ENCODE measurements around the gene GDF10. TPM values are rescaled to one million over a fixed set of nuclear protein-coding genes. Genes with fewer than 3 reads are reported as not detected.

GDF10 gene
- total RNA-seq, 1 donor: not detected

- no peak for DNase-seq (ENCODE audit: low read depth)
- no peak for TF ChIP-seq CTCF (IDR thresholded peaks at IDR 0.05; ENCODE audit: insufficient read depth, low read depth, low read length)
- no peak overlapping the region for H3K4me3 ChIP-seq (ENCODE audit: low read depth, low read length)
These were observed 17.3 kb downstream of the GDF10 start for GRCh38 chr10:47317251-47317650.

DNA sequence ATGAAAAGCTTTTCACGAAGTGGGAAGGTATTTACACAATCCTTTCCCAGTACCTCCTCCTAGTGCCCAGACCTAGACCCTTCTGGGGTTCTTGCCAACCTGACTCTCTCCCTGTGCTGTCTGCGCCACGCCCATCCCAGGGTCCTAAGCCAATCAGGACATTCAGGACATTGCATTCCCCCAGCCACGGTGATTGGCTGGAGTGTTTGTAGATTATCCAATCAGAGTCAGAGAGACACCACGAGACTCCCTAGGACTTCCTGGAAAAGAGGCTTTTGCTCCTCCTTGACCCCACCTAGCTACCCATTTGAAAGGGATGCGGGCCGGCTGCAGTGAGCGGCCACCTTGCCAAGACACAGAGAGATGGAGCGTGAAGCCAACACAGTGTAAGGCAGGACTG lies 18.7 kb downstream of the GDF10 start:
- no peak for DNase-seq (ENCODE audit: low read depth)
- TF ChIP-seq CTCF (IDR thresholded peaks at IDR 0.05; ENCODE audit: insufficient read depth, low read depth, low read length): no peak
- H3K4me3 ChIP-seq (ENCODE audit: low read depth, low read length): no peak overlapping the region

- no peak for DNase-seq (ENCODE audit: low read depth)
- no peak for TF ChIP-seq CTCF (IDR thresholded peaks at IDR 0.05; ENCODE audit: insufficient read depth, low read depth, low read length)
- no peak overlapping the region for H3K4me3 ChIP-seq (ENCODE audit: low read depth, low read length)
These were observed 19.8 kb downstream of the GDF10 start for GRCh38 chr10:47319784-47320183.

- TF ChIP-seq CTCF (IDR thresholded peaks at IDR 0.05; ENCODE audit: insufficient read depth, low read depth, low read length): no peak
- no peak overlapping the region for H3K4me3 ChIP-seq (ENCODE audit: low read depth, low read length)
- no peak for DNase-seq (ENCODE audit: low read depth)
These were observed 20.8 kb downstream of the GDF10 start for GRCh38 chr10:47320812-47321211.

DNA sequence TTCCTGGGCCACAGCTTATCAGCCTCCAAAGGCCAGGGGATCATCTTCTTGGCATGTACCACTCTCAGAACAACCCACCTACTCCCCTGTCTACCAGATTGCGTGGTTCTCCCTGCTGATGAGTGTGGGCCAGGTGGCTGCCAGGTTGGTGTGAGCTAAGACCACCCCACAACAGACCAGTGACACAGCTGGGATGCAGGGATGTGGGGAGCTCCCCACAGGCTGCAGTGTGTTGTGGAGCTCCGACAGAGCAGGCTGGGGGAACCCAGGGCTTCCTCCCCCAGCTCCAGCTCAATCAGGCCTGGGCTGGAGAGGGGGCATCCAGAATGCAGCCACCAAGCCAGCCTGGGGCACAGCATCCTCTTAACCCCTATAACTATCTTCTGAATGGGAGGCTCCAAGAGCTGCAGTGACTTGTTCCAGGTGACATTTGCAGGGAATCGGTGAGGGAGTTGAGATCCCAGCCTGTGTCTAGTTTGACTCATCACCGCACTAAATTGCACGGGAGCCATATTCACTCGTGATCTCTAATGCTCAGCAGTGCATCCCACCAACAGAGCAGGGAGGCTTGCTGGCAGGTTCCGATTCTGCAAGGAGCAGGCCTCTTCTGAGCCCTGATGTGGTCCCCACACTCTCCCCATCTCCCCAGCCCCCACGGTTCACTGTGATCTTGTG lies 21.7 kb downstream of the GDF10 start:
- no peak for TF ChIP-seq CTCF (IDR thresholded peaks at IDR 0.05; ENCODE audit: insufficient read depth, low read depth, low read length)
- DNase-seq (ENCODE audit: low read depth): no peak
- H3K4me3 ChIP-seq (ENCODE audit: low read depth, low read length): no peak overlapping the region

GRCh38 chr10:47322300-47323061 lies 22.5 kb downstream of the GDF10 start, which contains the start of gene GDF2:
Gene GDF2 (plus strand): TSS chr10:47322454. CDS start chr10:47322669, 215 bp downstream.
- no peak for DNase-seq (ENCODE audit: low read depth)
- no peak for TF ChIP-seq CTCF (IDR thresholded peaks at IDR 0.05; ENCODE audit: insufficient read depth, low read depth, low read length)

More at GRCh38 chr10:47322300-47323061, 22.5 kb downstream of the GDF10 start, which contains the start of gene GDF2:
- no peak within 1 kb of the TSS for H3K4me3 ChIP-seq (ENCODE audit: low read depth, low read length)
